Fibroblast of pulmonary artery (primary cell): ENCODE results near the gene DNAJC1.

ENCODE experiments used
- DNase-seq: peaks from one replicate; pipeline ENCODE4 v3.0.0-alpha.2; 2010; ENCODE audit warnings: low read depth
- H3K4me3 ChIP-seq: replicated peaks from 2 replicates; pipeline ENCODE4 v1.5.1; 2011; ENCODE audit warnings: low read depth, mild to moderate bottlenecking, control low read depth, low read length, moderate library complexity
- CTCF ChIP-seq: IDR thresholded peaks from 2 replicates; pipeline ENCODE4 v1.5.1; 2011; ENCODE audit warnings: mild to moderate bottlenecking, control low read depth, low read length, inconsistent platforms; ENCODE audit errors: missing control alignments

The DNAJC1 gene

GRCh38 chr10:21814866-21815265 is 188.7 kb downstream of the DNAJC1 start:
- no peak for DNase-seq
- no peak for TF ChIP-seq CTCF
- no peak overlapping the region for H3K4me3 ChIP-seq

GRCh38 chr10:21813946-21814345 is 189.6 kb downstream of the DNAJC1 start:
- no peak for TF ChIP-seq CTCF
- H3K4me3 ChIP-seq = no peak overlapping the region
- DNase-seq = no peak

GRCh38 chr10:21811245-21811585 is 192.3 kb downstream of the DNAJC1 start:
- no peak for TF ChIP-seq CTCF
- no peak overlapping the region for H3K4me3 ChIP-seq
- DNase-seq = peak; percentile 47

GRCh38 chr10:21810582-21811244 is 192.8 kb downstream of the DNAJC1 start:
- no peak overlapping the region for H3K4me3 ChIP-seq
- DNase-seq = no peak
- no peak for TF ChIP-seq CTCF

- TF ChIP-seq CTCF = no peak
- no peak for DNase-seq
- no peak overlapping the region for H3K4me3 ChIP-seq
Observed at GRCh38 chr10:21808550-21808949, 195.0 kb downstream of the DNAJC1 start.

GRCh38 chr10:21807180-21807579 is 196.3 kb downstream of the DNAJC1 start:
- no peak for TF ChIP-seq CTCF

GRCh38 chr10:21803374-21803773 is 200.2 kb downstream of the DNAJC1 start:
- no peak for DNase-seq
- TF ChIP-seq CTCF = no peak
- no peak overlapping the region for H3K4me3 ChIP-seq

More at GRCh38 chr10:21807180-21807579, 196.3 kb downstream of the DNAJC1 start:
- no peak for DNase-seq
- H3K4me3 ChIP-seq = no peak overlapping the region
